ENCODE results near the gene PRPF8.

DNA sequence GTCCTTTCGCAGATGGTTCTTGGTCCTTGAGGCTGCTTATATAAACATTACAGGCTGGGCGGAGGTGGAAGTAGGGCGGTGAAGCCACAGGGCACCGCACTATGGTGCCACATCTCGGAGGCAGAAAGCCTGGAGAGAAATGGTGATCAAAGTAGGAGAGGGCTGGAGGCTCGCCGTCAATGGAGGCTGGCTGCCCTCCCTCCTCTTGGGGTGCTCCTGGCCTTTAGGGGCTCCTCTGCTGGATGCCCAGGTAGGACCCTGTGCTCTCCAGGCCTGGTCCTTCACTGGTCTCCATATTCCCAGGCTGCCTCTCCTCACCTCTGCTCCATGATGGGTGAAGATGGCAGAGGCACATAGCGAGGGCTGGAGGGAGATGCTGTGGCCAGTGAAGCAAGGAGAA lies 27.6 kb upstream of the PRPF8 start:
- TF ChIP-seq CTCF (CRISPR knock-in tag; IDR thresholded peaks at IDR 0.05) (no peak), RNF2 (conservative IDR thresholded peaks at IDR 0.05; ENCODE audit: low read depth) (no peak), NR1H2 (CRISPR knock-in tag; IDR thresholded peaks at IDR 0.05; ENCODE audit: borderline replicate concordance, low read depth) (no peak), TCF12 (IDR thresholded peaks at IDR 0.05) (no peak), TCF12 (CRISPR knock-in tag; IDR thresholded peaks at IDR 0.05) (no peak), MBNL3 (CRISPR knock-in tag; conservative IDR thresholded peaks at IDR 0.05) (no peak), RAD21 (CRISPR knock-in tag; IDR thresholded peaks at IDR 0.05) (no peak), ATF6 (CRISPR knock-in tag; conservative IDR thresholded peaks at IDR 0.05) (no peak), ZNF124 (CRISPR knock-in tag; IDR thresholded peaks at IDR 0.05) (no peak), ZFAT (CRISPR knock-in tag; conservative IDR thresholded peaks at IDR 0.05) (no peak), FOXA3 (CRISPR knock-in tag; IDR thresholded peaks at IDR 0.05) (no peak), ZNF776 (CRISPR knock-in tag; IDR thresholded peaks at IDR 0.05) (no peak)
